NCI-H1436 (cell line): ENCODE measurements around the gene AMBP.

Experiments used
- DNase-seq: peaks from one replicate; lab custom pipeline; 2025; lab: John Stamatoyannopoulos, UW

Gene AMBP

DNA sequence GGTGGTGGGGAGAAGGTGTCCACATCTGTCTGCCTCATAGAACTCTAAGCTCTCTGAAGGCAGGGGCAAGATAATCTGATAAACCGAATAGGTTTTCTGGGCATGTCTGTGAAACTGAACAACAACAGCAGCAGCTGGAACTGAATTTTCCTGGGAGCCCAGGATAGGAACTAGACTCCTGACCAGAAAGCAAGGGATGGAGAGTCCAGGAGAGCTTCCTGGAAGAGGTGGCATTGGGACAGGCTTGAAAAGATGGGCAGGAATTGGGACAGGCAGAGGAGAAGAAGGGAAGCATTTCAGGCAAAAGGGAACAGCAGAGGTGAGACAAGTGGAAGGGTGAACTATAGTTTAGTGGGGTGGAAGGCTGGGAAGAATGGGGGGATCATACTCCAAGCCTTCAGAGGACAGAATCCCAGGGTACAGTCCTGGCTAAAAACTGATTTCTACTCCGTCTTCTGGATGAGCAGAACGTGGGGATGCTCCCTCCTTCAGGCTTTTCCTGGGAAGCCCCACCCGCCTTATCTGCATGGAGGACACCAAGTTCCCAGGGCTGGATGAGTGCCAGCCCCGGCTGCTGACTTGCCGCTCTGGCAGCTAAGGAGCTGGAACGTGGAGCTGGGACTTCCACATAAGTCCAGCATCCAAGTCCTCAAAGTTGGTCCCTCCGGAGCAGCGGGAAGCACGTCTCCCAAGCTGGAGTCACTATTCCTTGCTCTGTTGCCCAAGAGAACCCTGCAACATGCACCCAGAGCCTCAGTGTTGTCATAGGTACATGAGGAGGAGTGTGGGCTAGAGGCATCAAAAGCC lies 34.9 kb upstream of the AMBP start:
- no peak for DNase-seq

GRCh38 chr9:114112325-114112724 lies 34.2 kb upstream of the AMBP start:
- no peak for DNase-seq

DNA sequence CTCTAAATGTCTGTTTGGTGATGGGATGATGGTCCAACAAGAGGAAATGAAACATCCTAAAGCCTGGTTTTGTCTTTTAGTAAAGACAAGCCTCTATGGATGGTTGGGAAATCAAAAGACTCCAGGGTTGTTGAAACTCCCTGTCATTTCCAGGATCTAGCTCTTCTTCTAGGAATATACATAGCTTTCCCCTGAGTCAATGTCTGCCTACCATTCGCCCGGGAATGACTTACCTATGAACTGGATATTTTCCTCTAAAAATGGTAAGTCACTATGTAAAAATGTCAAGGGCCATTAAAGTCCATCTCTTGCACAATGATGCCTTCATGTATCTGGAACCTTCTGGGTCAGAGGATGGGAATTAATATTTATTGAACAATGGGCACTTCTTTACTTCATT lies 32.1 kb upstream of the AMBP start:
- DNase-seq, result no peak

GRCh38 chr9:114109124-114109523 lies 31.0 kb upstream of the AMBP start:
- DNase-seq, result no peak

DNA sequence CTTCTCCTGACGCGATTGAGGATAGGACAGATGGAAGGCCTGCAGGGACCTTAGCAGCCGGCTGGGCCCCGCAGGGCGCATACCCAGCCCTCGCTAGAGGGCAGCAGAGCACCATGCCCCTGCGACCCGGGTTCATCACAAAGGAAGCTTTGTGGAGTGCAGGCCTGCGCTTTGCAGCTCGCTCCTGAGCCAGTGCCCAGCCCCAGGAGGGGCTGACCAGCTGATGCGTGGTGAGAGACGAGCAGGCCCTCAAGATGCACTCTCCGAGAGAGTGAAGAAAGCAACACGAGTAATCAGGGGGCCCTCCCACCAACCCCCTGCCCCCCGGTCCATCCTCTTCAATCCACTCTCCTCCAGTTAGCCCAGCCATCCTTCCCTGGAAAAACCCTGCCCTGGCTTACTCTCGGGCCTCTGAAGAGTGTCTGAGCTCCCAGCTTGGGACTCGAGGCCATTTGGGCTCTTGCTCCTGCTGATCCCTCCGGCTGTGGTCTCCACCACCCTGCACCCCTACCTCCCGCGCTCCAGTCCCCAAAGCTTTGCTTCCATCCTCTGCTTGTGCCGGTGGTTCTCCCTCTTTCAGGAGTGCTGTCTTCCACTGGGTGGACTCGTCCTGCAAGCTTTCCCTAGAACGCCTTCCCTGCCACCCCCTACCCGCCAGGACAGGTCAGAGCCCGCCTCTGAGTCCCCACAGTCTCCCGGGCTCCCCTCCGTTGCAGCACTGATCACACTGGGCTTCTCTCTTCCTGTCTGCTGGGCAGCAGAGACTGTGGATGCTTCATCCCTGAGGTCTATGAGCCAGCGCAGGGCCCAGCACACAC lies 30.1 kb upstream of the AMBP start:
- DNase-seq, result peak; percentile 61

- no peak for DNase-seq
These were observed 29.3 kb upstream of the AMBP start for GRCh38 chr9:114107286-114108001.

DNA sequence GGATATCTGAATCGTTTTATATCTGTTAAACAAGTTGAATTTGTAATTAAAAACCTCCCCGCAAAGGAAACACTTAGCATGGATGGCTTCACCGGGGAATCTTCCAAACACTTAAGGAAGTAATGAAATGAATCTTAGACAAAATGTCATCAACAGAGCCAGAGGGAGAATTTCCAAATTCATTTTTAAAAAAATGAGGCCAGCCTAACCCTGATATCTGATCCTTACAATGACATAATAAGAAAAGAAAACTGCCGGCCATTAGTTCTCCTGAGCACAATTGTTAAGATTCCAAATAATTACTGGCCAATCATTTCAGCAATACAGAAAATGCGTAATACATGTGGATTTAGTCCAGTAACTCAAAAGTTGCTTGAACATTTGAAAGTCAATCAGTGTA lies 27.1 kb upstream of the AMBP start:
- DNase-seq, result no peak

DNA sequence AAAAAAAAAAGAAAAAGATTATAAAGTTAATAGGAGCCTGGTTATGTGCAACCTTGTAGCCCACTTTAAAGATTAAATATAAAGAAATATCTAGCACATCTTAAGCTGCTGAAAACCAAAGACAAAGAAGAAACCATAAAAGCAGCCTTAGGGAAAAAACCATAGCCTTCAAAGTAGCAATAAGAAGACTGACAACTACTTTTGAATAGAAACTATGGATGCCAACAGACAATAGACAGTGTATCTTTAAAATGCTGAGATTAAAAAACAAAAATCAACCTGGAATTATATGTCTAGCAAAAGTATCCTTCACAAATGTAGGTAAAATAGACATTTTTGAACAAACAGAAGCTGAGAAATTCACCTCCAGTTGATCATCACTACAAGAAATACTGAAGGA lies 24.4 kb upstream of the AMBP start:
- DNase-seq, result no peak

- no peak for DNase-seq
These were observed 22.4 kb upstream of the AMBP start for GRCh38 chr9:114100536-114100935.

- DNase-seq, result no peak
These were observed 21.7 kb upstream of the AMBP start for GRCh38 chr9:114099669-114100270.

- no peak for DNase-seq
These were observed 21.0 kb upstream of the AMBP start, which contains the start of gene KIF12 for GRCh38 chr9:114098936-114099668. TSS of gene KIF12 (minus strand) at chr9:114099292. CDS start at chr9:114099276, 16 bp downstream.

GRCh38 chr9:114098021-114098935 lies 20.2 kb upstream of the AMBP start:
- no peak for DNase-seq

GRCh38 chr9:114097613-114098020 lies 19.5 kb upstream of the AMBP start:
- no peak for DNase-seq

- DNase-seq, result no peak
These were observed 18.9 kb upstream of the AMBP start for GRCh38 chr9:114096866-114097612.

- DNase-seq, result no peak
These were observed 18.0 kb upstream of the AMBP start for GRCh38 chr9:114096041-114096511.

GRCh38 chr9:114094971-114095370 lies 16.9 kb upstream of the AMBP start:
- DNase-seq, result no peak

DNA sequence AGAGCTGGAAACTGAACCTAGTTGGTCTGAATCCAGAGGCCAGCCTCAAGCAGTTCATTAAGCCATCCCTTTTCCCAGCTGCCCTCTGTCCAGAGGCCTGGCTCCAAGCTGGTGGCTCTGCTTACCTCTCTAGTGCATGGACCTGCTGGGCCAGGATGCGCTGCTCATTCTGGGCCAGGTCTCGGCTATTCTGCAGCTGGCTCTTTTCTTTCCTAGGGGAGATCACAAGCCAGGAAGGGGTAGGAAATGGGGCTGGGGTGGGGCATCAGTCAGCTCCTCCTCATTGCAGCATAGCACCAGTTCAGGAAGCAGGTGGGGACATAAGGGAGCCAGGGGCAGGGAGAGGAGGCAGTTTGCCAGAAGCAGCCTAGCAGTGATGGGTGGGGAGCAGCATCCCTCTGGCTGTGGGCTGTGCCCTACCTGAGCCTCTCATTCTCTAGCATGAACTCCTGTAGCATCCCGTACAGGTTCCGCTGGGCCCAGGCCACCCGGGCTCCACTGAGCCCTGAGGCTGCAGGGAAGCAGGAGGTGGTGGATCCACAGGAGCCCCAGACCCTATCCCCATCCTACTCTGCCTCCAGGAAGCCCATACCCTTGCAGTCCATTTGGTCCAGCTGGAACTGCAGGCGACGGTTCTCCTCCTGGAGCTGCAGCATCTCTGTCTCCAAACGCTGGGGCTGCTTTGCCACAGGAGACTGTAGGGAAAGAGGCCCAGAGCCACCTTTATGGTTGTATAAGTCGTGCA lies 15.8 kb upstream of the AMBP start:
- no peak for DNase-seq

- no peak for DNase-seq
These were observed 15.0 kb upstream of the AMBP start for GRCh38 chr9:114093031-114093471.

- DNase-seq, result no peak
These were observed 14.2 kb upstream of the AMBP start for GRCh38 chr9:114092336-114092735.
